HG02870 (cell line): ENCODE results near the gene ANKRD34A.

Source experiments
- ATAC-seq: cut with Tn5 transposase; IDR thresholded peaks from one replicate; pipeline ENCODE4 v1.9.1; 2021; ENCODE audit warnings: mild to moderate bottlenecking, moderate library complexity; ENCODE audit not compliant: unreplicated experiment

The ANKRD34A gene

DNA sequence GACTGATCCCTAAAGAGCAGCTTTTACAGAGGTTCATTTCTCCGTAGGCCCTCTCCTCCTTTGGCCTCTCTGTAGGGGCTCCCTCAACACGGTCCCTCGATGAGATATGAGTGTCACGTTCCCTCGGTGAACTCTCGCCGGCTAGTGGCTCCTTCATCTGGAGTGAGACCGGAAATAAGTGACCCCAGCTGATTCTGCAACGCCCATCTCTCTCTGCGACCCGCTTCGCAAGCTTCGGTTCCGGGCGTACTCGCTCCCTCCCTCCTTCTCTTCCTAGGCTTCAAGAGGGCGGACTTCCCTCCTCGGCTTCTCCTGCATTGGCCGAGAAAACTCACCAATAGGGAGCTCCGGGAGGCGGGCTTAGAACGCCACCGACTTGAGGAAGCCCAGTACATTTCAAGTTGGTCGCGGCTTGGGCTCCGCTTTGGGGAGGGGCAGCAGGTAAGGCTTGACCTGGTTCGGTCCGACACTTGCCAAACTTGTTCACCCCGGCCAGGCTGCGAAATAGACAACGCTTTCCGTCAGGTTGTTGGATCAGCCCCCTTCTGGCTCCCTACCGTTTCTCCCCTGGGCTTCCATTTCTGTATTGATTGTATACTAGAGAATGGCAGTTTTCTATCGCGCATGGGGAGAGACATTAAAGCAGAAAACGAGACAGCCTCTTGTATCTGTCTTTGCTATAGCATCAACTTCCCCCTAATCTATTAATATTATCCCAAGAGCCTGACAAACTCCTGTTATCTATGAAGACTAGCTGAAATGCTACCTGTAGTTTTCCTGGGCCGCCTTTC, at the start of gene ANKRD34A, which contains the start of gene POLR3GL:
Gene ANKRD34A (minus strand): TSS at position 248 of the 791 bp plus-strand sequence. CDS start 2,816 bp downstream, outside the sequence.
Gene POLR3GL (plus strand): TSS at position 363 of the 791 bp plus-strand sequence. CDS start 10,176 bp downstream, outside the sequence.
- ATAC-seq = peak; percentile 90

DNA sequence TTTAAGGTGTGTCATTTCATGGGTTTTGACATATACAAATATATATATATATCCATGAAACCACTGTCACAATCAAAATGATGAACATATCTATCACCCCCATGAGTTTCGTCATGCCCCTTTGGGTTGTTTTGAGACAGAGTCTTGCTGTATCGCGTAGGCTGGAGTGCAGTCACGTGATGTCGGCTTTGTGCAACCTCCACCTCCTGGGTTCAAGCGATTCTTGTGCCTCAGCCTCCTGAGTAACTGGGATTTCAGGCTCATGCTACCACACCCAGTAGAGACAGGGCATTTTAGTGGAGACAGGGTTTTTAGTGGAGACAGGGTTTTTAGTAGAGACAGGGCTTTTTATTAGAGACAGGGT, 49.2 kb upstream of the ANKRD34A start:
- no peak for ATAC-seq

DNA sequence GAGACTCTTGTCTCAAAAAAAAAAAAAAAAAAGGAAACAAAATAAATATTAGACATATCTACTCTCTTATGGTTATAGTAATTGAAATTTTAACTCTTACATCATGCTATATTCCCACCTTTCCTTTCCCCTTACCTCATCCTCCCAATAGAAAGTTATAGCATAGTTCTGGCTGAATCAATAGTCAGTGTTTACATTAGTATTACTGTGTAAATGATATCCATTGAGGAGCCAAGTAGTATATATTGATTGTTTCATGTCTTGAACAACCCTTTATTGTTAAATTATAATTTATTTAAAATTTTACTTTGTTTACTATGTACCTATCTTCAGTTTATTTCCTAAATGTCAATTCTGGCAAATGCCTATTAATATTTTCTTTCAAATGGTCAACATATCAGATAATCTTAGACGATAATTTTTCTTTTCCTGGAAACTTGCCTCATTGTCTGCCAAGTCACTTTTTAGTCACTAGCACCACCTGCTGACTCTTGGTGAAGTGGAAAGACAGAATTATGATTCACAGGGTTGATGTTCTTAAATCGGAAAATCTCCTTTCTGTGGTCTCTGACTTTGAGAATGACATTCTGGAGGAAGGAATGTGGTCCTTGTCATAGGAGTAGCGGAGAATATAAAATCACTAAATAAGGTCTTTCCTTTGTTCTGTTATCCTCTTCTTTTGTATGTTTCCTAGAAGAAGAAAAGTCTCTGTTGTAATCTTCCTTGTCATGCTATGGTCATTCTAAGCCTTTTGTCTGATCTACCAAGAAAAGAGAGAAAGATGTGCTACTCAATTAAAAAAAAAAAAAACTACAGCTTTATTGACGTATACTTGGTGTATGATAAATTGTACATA, 48.6 kb upstream of the ANKRD34A start:
- ATAC-seq = no peak

DNA sequence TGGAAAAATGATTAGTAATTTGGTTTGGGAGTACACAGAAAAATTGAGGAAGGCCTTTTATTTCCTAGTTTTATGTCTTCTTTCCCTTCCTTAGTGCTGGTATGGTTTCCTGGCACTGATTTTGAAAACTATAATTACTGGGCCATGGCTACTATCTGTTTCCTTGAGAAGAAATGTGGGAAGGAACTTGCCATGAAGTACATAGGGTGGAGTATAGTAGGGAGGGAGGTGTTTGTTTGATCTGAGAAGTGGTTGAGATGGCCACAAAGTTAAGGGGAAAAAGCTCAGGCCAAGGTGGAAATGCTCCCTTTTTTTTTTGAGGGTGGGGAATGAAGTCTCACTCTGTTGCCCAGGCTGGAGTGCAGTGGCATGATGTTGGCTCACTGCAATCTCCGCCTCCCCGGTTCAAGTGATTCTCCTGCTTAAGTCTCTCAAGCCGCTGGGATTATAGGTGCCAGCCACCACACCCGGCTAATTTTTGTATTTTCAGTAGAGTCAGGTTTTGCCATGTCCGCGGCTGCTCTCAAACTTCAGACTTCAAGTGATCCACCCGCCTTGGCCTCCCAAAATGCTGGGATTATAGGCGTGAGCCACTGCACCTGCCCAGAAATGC, 45.9 kb upstream of the ANKRD34A start:
- no peak for ATAC-seq

DNA sequence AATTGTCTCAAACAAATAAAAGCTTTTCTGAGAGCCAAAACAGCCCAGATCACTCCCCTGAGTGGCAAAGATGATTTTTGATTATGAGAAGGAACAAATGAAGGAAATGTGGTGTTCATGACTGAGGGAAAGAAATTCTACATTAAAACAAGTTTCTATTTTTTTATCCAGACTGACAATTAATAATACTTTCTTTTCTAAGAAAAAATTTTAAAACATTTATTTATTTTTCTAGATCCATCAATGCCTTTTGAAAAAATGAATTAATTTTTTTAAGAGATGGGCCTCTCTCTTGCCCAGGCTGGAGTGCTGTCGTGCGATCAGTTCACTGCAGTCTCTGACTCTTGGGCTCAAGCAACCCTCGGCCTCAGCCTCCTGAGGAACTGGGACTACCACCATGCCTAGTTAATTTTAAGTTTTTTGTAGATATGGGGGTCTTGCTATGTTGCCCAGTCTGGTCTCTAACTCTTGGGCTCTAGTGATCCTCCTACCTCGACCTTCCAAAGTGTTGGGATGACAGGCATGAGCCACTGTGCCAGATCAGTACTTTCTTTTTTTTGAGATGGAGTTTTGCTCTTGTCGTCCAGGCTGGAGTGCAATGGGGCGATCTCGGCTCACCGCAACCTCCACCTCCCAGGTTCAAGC, 43.2 kb upstream of the ANKRD34A start:
- ATAC-seq = no peak

DNA sequence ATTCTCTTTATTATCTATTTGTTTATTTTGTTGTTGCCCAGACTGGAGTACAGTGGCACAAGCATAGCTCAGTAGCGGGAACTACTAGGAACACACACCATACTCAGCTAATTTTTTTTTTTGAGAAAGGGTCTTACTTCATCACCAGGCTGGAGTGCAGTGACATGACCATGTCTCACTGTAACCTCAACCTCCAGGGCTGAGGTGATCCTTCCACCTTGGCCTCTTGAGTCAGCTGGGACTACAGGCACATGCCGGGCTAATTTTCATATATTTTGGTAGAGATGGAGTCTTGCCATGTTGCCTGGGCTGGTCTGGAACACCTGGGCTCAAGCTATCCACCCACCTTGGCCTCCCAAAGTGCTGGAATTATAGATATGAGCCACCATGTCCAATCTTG, 37.3 kb upstream of the ANKRD34A start:
- ATAC-seq = no peak

DNA sequence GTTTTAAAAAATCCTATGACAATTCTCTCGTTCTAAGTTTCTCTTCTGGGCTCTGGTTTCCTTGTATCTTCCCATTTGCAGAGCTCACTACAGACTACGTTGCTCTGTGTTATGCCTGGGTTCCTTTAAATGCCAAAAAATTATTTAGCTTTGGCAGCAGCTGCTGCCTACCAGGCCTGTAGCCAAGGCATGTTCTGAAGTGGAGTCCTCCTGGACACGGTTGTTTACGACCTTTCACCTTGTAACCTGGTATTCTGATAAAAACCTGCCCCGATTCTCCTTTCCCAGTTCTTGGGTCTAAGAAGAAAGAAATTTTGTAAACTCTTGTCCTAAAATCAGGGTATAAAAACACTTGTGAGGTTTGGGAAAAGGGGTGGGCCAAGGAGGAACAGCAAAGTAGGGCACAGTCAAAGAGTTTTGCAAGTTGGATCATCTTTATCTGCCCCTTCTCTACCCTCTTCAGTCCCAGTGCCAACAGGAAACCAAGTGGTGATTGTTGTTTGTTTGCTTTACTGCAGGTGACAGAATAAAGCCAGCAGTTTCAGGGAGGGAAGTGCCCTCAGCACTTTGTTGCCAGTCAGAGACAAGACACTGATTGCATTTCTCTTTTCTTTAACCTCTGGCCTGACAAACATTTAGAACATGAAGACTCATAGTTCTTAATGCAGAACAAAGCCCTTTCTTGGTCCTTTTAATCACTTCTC, 35.1 kb upstream of the ANKRD34A start:
- no peak for ATAC-seq

DNA sequence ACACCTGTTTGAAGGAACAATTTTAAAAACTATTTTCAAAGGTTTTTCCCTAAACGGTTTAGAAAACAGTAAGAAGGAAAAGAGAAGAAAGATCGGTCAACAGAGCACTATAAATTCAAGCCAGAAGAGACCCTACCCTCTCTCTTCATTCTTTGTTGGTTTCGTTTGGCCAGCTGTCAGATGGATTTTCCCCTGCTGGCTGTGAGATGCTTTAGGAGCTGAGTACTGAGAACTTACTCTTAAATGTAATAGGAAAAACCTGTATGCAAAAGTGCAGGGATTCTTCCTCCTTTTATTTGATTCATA, 33.3 kb upstream of the ANKRD34A start:
- no peak for ATAC-seq

DNA sequence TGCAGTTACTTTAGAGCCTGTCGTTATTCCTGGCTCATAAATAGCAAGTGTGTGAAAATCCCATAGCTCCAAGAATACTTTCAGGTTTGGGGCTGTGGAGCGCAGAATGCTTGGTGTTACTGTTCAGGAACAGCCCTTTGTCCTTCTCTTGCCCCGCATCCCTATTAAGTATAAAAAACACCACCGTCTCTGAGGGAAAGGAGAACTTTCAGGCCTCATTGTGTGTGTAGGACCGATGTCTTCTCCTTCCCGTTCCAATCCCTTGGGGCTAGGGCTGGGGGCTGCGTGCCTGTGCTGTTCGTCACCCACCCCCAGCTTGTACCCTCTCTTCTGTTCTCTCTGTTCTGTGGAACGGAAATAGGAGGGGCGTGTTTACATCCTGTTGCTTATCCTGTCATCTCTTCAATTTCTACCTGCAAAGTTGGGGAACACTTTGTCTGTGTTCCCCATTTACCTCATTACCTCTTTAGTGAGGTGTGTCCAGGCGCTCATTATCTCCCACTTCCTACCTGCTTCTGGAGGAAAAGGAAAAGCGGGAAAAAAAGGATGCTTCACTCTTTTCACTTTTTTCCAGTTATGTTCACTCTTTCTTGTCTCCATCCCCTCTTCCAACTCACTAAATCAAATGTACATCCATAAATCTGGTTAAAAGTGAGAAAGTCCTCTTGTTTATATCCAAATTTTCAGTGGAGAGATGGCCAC, 32.8 kb upstream of the ANKRD34A start:
- ATAC-seq = no peak

DNA sequence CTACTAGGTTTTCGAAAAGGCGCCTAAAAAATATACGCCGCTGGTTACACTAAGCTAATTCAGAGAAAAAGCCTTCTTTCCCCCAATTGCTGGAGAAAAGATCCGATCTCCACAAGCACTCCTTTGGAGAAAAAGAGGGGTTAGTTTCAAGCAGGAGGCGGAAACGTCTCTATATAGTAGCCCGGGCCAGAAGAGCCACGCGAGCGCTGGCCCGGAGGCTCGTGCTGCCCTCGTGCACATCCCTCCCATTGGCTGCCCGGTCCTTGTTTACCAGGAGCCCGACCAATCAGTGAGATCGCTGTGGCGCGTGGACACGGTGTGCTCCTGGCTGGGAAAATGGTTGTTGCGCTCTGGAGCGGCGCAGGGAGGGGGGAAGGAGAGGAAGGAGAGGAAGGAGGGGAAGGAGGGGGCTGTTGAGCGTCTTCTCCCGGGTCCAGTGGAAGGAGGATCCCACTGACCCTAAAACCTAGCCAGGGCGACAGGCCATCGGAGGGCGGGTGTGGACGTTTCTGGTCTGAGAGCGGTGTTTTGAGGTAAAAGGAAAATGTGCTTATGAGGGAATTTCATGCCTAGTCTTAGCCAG, 32.1 kb upstream of the ANKRD34A start, which contains the start of gene TXNIP:
Gene TXNIP (minus strand): TSS at position 147 of the 583 bp plus-strand sequence. CDS start 313 bp downstream, outside the sequence.
- peak; percentile 94 for ATAC-seq

DNA sequence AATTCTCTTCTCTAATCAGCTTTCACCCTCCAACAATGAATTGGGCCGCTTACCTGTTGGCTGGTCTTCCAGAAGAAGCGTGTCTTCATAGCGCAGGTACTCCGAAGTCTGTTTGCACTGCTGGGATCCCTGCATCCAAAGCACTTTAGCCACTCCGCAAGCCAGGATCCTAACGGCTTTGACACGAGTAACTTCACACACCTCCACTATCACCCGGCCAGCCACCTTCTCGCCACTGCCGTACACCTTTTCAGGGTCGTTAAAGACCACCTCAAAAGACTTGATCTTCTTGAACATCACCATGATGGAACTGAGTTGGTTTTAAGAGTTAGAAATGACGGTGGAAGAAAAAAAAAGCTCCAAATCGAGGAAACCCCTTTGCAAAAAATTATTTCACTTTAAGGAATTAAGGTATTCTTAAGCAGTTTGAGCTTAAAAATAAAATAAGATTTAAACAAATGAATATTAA, 31.6 kb upstream of the ANKRD34A start:
- ATAC-seq = no peak

DNA sequence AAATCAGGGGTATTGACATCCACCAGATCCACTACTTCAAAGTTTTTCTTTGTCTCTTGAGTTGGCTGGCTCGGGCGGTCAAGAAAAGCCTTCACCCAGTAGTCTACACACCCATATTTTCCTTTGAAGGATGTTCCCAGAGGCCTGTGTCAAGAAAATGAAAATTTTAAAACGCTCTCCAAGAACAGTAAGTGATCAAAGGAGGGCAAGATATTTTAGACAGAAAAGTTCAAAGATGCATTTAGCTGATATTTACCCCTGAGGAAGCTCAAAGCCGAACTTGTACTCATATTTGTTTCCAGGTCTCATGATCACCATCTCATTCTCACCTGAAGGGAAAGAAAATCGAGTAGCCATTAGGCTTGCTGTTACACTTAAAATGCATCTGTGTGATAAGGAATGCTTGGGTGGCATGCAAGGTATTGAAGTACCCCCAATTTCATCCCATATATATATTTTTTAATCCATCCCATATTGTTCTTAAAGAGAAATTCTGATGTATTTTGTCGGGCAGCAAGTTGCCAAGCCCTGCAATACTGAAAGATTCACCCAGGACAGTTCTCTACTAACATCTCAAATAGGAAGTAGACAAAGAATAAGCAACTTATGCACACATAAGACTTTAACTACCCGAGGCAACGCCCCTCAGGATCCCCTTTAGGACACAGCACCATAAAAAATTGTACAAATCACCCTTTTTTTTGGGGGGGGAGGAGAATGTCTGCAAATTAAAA, 30.9 kb upstream of the ANKRD34A start:
- no peak for ATAC-seq

DNA sequence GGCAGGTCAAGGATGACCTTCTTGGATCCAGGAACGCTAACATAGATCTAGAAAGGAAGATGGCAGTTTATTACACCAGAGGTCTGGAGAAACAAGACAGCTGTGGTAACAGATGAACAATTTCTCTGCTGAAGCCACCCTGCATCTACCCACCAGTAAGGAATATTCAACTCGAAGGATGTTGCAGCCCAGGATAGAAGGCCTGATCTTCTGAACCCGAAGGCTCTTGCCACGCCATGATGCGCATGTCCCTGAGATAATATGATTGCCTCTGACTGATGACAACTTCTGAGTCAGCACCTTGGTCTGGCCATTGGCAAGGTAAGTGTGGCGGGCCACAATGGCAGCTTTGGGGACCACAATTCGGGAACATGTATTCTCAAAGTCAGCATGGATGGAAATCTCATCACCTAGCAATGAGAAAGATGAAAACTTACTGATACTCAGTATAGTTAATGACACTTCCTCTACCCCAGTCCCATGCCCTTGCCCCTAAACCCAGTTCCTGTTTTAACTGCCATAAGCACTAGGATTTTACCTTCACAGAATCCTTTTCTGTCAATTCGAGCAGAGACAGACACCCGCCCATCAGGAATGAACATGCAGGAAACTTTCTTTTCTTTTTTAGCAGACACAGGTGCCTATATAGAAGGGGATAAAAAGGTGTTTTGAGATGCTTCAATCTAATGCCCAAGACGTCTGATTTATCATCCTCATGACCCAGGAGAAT, 30.2 kb upstream of the ANKRD34A start:
- ATAC-seq = no peak

DNA sequence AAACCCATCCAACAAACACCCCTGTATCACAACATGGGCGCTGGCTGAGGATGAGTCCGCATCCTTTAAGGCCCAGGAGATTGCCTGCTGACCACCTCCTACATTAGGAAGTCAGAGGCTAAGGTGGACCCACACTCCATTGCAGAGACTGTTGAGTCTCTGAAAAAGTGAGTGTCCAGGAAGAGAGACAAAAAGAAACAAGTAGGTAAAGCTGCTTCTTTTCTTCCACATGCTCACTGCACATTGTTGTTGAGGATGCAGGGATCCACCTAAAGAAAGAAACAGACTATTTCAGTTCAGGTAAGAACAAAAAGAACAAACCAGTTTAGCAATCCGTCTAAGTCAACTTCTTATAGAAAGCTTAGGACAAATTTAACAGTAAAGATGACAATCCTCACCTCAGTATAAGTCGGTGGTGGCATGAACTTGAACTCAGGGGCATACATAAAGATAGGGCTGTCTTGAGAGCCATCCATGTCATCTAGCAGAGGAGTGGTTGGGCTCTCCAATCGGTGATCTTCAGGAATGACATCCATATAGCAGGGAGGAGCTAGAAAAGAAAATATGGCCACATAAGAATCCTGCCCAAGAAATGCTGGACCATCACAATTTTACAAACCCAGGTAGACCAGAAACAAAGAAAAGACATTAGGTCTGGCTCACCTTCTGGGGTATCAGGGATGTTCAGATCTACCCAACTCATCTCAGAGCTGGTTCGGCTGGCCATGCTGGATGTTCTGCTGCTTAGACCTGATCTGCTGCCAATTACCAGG, 29.4 kb upstream of the ANKRD34A start:
- ATAC-seq = no peak

DNA sequence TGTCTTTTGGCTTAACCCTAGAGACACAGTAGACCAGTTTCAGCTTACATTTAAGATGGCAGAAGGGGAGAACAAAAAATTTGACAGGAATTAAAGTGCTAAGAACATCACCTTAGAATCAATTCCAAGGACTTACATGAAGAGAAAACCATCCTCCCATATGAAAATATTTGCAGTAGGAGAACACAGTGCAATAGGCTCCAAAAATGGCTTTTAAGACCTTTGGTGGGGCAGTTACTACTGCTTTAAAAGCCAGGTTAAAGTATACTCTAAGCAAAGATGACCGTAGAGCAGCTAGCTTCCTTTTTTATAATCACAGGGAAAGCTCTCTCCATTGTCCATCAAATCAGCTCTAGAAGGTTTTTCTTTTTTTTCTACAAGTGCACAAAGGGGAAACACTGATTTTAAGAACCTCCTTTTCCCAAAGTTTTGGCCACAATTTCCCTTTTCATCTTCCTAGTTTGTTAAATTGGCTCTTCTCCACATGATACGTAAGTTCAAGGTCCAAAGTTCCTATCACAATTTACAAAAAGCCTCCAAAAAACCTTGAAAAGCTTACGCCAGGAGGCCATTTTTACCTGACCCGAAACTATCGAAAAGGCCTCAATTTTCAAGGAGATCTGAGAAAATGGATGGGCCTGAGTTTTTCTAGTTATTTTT, 28.7 kb upstream of the ANKRD34A start:
- no peak for ATAC-seq

DNA sequence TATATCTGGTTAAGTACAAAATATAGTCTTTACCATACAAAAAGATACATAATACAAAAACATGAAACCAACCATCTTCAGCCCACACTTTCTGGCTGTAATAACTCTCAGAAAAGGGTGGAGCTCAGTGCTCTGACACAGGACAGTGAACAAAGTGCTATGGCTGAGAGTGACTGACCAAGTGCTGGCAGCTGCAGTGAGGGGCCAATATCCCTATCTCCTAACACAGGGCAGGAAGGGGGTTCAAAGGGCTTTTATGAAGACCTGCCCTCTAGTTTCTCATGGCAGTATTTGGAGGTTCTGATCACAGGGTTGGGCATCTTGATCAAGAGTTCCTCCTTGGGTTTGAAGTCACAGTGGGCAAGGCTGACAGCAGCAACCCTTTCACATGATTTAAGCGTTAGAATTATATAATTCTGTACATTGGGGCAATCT, 28.1 kb upstream of the ANKRD34A start:
- no peak for ATAC-seq
